Common myeloid progenitor, CD34-positive (primary cell): ENCODE data around the gene DCLK1.

Experiments
- CTCF ChIA-PET: fragments of 350-600 bp; sonication (Branson Sonifier 250); formaldehyde crosslinking; loops from one replicate; lab custom pipeline; 2021; ENCODE audit warnings: antibody characterized with exemption; lab: Charles Lee
- POLR2A ChIA-PET: fragments of 350-600 bp; sonication (Branson Sonifier 250); formaldehyde crosslinking; loops from one replicate; lab custom pipeline; 2021; ENCODE audit warnings: antibody characterized with exemption; lab: Charles Lee
- DNase-seq, 3 donors: peaks; one replicate each; pipeline versions ENCODE4 v3.0.0 to v3.0.0-alpha.2; 2013
- H3K27ac ChIP-seq, 2 experiments: 1 replicate in 1 of 2; 2 replicates in 1 of 2; pipeline ENCODE4 v1.7.0; 2013; ENCODE audit warnings: inconsistent platforms in 2 of 2, low read length in 2 of 2, mild to moderate bottlenecking in 2 of 2, low read depth in 1 of 2, moderate library complexity in 1 of 2; ENCODE audit not compliant: severe bottlenecking in 2 of 2, insufficient read depth in 1 of 2, poor library complexity in 1 of 2
- H3K27me3 ChIP-seq, 5 experiments: replicated peaks in 2 of 5; 1 replicate in 3 of 5; 2 replicates in 2 of 5; pipeline versions ENCODE4 v1.6.1 to v1.7.0; 2013; ENCODE audit warnings: low read length in 4 of 5, mild to moderate bottlenecking in 2 of 5, moderate library complexity in 2 of 5, inconsistent platforms in 1 of 5; ENCODE audit not compliant: insufficient read depth in 5 of 5, control insufficient read depth in 4 of 5
- H3K36me3 ChIP-seq, 4 experiments: 1 replicate in 2 of 4; 2 replicates in 2 of 4; pipeline versions ENCODE4 v1.6.1 to v1.7.0; 2013; ENCODE audit warnings: low read length in 3 of 4, control low read depth in 1 of 4, mild to moderate bottlenecking in 1 of 4; ENCODE audit not compliant: control insufficient read depth in 4 of 4, insufficient read depth in 4 of 4
- H3K4me1 ChIP-seq, 4 experiments: 1 replicate in 3 of 4; 2 replicates in 1 of 4; pipeline versions ENCODE4 v1.6.1 to v1.7.1; 2013; ENCODE audit warnings: low read length in 3 of 4, mild to moderate bottlenecking in 3 of 4, control low read depth in 1 of 4, inconsistent platforms in 1 of 4, moderate library complexity in 1 of 4; ENCODE audit not compliant: control insufficient read depth in 4 of 4, insufficient read depth in 4 of 4; ENCODE audit errors: control extremely low read depth in 1 of 4
- H3K4me3 ChIP-seq, 7 experiments: 1 replicate in 4 of 7; 2 replicates in 3 of 7; pipeline versions ENCODE4 v1.5.1 to v1.7.0; 2013; ENCODE audit warnings: mild to moderate bottlenecking in 7 of 7, low read length in 6 of 7, moderate library complexity in 6 of 7, inconsistent platforms in 2 of 7, low read depth in 2 of 7, control low read depth in 1 of 7; ENCODE audit not compliant: insufficient read depth in 4 of 7, control insufficient read depth in 1 of 7; ENCODE audit errors: extremely low read depth in 1 of 7
- H3K9me3 ChIP-seq, 5 experiments: 1 replicate in 4 of 5; 2 replicates in 1 of 5; pipeline versions ENCODE4 v1.6.1 to v1.7.1; 2013; ENCODE audit warnings: low read length in 4 of 5, mild to moderate bottlenecking in 2 of 5, inconsistent platforms in 1 of 5, low read depth in 1 of 5, moderate library complexity in 1 of 5; ENCODE audit not compliant: control insufficient read depth in 4 of 5, insufficient read depth in 2 of 5; ENCODE audit errors: control extremely low read depth in 1 of 5
- WGBS: methylation state at CpG from one replicate; pipeline ENCODE4 v1.1.5; 2013; ENCODE audit not compliant: insufficient coverage; 5-methylcytosine and 5-hydroxymethylcytosine counted together

The DCLK1 gene

GRCh38 chr13:36132376-36132775, 1.2 kb upstream of the DCLK1 start:
- CTCF ChIA-PET, result no interaction called here
- Histone ChIP-seq H3K4me1 (peaks cover 0 to 11% (median 9%) of the 10 kb centered on the region in 4 experiments), H3K9me3 (no peaks in the 10 kb centered on the region), H3K27me3 (peaks cover 8 to 64% (median 31%) of the 10 kb centered on the region in 5 experiments), H3K27ac (no peak overlapping the region), H3K36me3 (no peaks in the 10 kb centered on the region), H3K4me3 (no peak overlapping the region)
- no CpG with 5 or more reads among the region's 1 CpG for WGBS
- POLR2A ChIA-PET, result no interaction called here
- no peak for DNase-seq

- 94% methylated on average over 4 of the region's 5 CpGs for WGBS
These were observed 732 bp upstream of the DCLK1 start for GRCh38 chr13:36131931-36132297.

GRCh38 chr13:36130552-36131221, 495 bp downstream of the DCLK1 start:
- Histone ChIP-seq H3K27me3 (peaks cover 8 to 78% (median 31%) of the 10 kb centered on the region in 5 experiments), H3K4me1 (peaks cover 0 to 11% (median 9%) of the 10 kb centered on the region in 4 experiments), H3K27ac (no peak overlapping the region), H3K9me3 (no peaks in the 10 kb centered on the region), H3K4me3 (peak overlapping the region in 5 of 7 experiments; percentile 11 to 60 (median 34)), H3K36me3 (no peaks in the 10 kb centered on the region)
- peak in 2 of 3 donors; percentile 9 to 10 for DNase-seq
- ChIA-PET CTCF (interaction anchor here (0.6 kb wide), 1 partner anchor 1230 kb away, joined by 5 read pairs; no protein-coding TSS in a partner anchor), POLR2A (no interaction called here)
- under 1% methylated on average over 41 of the region's 61 CpGs for WGBS

More at GRCh38 chr13:36131931-36132297, 732 bp upstream of the DCLK1 start:
- Histone ChIP-seq H3K27ac (no peak overlapping the region), H3K36me3 (no peaks in the 10 kb centered on the region), H3K9me3 (no peaks in the 10 kb centered on the region), H3K4me1 (peaks cover 0 to 11% (median 9%) of the 10 kb centered on the region in 4 experiments), H3K4me3 (no peak overlapping the region), H3K27me3 (peaks cover 8 to 68% (median 31%) of the 10 kb centered on the region in 5 experiments)
- CTCF ChIA-PET, result no interaction called here
- POLR2A ChIA-PET, result no interaction called here
- no peak for DNase-seq

GRCh38 chr13:36130193-36130551, 1.0 kb downstream of the DCLK1 start:
- CTCF ChIA-PET, result interaction anchor here (0.6 kb wide), 1 partner anchor 1230 kb away, joined by 5 read pairs; no protein-coding TSS in a partner anchor
- Histone ChIP-seq H3K4me3 (peak overlapping the region in 3 of 7 experiments; percentile 22 to 60 (median 48)), H3K4me1 (peaks cover 0 to 11% (median 9%) of the 10 kb centered on the region in 4 experiments), H3K27ac (no peak overlapping the region), H3K27me3 (peaks cover 8 to 78% (median 31%) of the 10 kb centered on the region in 5 experiments), H3K36me3 (no peaks in the 10 kb centered on the region), H3K9me3 (no peaks in the 10 kb centered on the region)
- no peak for DNase-seq
- WGBS, result 17% methylated on average over 12 of the region's 13 CpGs
- POLR2A ChIA-PET, result no interaction called here

GRCh38 chr13:36129539-36129938, 1.6 kb downstream of the DCLK1 start:
- ChIA-PET POLR2A (no interaction called here), CTCF (no interaction called here)
- Histone ChIP-seq H3K27me3 (peaks cover 8 to 74% (median 31%) of the 10 kb centered on the region in 5 experiments), H3K4me1 (peaks cover 0 to 11% (median 9%) of the 10 kb centered on the region in 4 experiments), H3K9me3 (no peaks in the 10 kb centered on the region), H3K27ac (no peak overlapping the region), H3K4me3 (no peak overlapping the region), H3K36me3 (no peaks in the 10 kb centered on the region)
- no peak for DNase-seq
- 96% methylated on average over 3 of the region's 4 CpGs for WGBS

- DNase-seq, result no peak
- CTCF ChIA-PET, result no interaction called here
- H3K27ac ChIP-seq, result no peak overlapping the region
- H3K27me3 ChIP-seq, result peaks cover 8 to 52% (median 21%) of the 10 kb centered on the region in 5 experiments
- H3K9me3 ChIP-seq, result no peaks in the 10 kb centered on the region
- no peaks in the 10 kb centered on the region for H3K36me3 ChIP-seq
- POLR2A ChIA-PET, result no interaction called here
- peaks cover 0 to 10% (median 7%) of the 10 kb centered on the region in 4 experiments for H3K4me1 ChIP-seq
- H3K4me3 ChIP-seq, result no peak overlapping the region
- WGBS, result 95% methylated on average over 3 of the region's 3 CpGs
These were observed 4.7 kb downstream of the DCLK1 start for GRCh38 chr13:36126491-36126890.

GRCh38 chr13:36125841-36126240, 5.3 kb downstream of the DCLK1 start:
- Histone ChIP-seq H3K4me3 (no peak overlapping the region), H3K9me3 (no peaks in the 10 kb centered on the region), H3K36me3 (no peaks in the 10 kb centered on the region), H3K27me3 (peaks cover 8 to 47% (median 21%) of the 10 kb centered on the region in 5 experiments), H3K4me1 (peaks cover 0 to 7% (median 4%) of the 10 kb centered on the region in 4 experiments), H3K27ac (no peak overlapping the region)
- 89% methylated on average over 18 of the region's 28 CpGs for WGBS
- DNase-seq, result no peak
- ChIA-PET CTCF (no interaction called here), POLR2A (no interaction called here)
